Embryonic facial prominence (tissue), 1 donor: Measurements from ENCODE around the gene TRMT2B.
"Not testable (repeated sequence)": the region's sequence is repeated elsewhere in the genome, so short reads cannot be mapped to it uniquely, and the experiment has no call there.

Experiments used
- DNase-seq: peaks from one replicate; pipeline ENCODE4 v3.0.0-alpha.2; 2016; ENCODE audit errors: extremely low spot score

Gene TRMT2B

DNA sequence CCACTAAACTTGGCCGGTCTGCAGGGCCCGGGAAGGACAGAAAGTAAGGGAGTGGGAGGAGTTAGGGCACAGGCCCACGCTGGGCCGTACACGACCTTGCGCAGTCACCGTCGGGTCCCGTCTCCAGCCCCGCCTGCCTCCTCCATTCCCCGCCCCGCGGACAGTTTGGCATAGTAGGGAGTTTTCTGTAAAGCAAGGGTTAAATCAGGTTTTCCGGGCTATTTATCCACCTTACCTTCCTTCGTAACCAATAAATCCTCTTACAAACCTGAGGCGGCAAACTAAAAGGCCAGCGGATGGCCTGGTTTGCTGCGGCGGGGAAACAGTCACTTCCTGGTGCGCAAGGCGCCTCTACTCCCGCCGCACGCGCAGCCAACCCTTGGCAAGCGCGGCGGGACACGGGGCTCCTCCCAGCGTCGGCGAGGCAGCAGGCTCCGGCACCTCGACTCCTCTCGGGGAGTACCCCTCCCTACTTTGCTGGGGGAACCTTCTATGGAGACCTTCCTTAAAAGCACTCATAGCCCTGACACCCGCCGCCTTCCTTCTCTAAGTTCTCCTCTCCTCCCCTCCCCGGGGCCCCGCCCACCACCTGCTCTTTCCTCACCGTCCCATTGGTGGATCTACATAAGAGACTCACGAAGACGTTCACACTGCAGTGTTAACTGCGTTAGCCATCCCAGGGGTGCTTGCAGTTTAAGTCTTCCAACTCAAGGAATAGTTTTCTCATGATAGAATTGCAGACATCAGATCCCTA is at the start of gene TRMT2B:
TRMT2B (minus strand) TSS at position 563 of the 754 bp plus-strand sequence. CDS start 9,822 bp downstream, outside the sequence.
- DNase-seq: peak; percentile 7

DNA sequence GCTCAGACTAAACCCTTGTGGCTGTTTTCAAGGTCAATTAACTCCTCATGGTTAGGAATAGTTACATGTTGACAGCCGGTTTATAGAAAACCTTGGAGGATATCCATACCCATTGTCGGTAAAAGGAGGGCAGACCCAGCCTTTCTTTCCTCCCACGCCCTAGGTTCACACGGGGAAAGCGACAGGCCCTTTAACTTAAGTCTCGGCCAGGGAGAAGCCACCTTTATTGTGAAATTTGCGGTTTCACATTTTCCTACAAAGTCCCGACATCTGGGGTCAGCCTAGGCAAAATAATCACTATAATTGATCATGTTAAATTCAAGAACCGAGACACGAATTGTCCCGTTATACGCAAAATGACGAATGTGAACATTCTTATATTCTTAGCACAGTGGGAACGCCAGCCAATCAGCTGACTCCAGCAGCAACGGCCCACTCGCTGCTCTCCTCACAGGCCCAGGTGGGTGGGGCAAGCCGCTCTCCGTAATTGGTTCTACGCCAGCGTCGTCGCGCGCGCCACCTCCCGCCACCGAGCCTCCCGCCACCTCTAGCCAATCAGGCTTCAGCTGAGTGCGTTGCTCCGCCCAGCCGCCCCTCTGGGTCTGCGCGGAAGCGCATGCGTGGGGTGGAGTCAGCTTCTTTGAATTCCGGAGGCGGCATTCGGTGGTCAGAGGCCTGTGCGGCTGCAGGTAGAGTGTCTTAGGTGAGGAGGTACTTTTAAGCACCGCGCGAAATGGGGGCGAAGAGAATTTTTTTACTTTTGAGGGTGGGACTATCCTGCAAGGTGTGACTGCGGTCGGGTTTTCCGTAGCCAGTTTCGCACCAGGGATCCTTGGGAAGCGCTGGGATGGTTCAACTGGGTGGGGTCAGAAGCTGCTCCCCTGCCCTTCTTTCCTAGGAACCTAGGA is 45.9 kb upstream of the TRMT2B start, which contains the start of gene CENPI:
CENPI (plus strand) TSS at position 659 of the 908 bp plus-strand sequence. CDS start 2,867 bp downstream, outside the sequence.
- peak; percentile 80 for DNase-seq

GRCh38 chrX:101091817-101092216 is 39.9 kb upstream of the TRMT2B start:
- no peak for DNase-seq

GRCh38 chrX:101081231-101081630 is 29.3 kb upstream of the TRMT2B start:
- no peak for DNase-seq

- DNase-seq: no peak
These were observed 28.6 kb upstream of the TRMT2B start for GRCh38 chrX:101080326-101081124.

GRCh38 chrX:101079736-101080270 is 27.9 kb upstream of the TRMT2B start:
- no peak for DNase-seq

- DNase-seq: no peak
These were observed 27.0 kb upstream of the TRMT2B start, which contains the start of gene TMEM35A for GRCh38 chrX:101078716-101079598. Gene TMEM35A (plus strand): TSS chrX:101078879. CDS start chrX:101079003, 124 bp downstream.

DNA sequence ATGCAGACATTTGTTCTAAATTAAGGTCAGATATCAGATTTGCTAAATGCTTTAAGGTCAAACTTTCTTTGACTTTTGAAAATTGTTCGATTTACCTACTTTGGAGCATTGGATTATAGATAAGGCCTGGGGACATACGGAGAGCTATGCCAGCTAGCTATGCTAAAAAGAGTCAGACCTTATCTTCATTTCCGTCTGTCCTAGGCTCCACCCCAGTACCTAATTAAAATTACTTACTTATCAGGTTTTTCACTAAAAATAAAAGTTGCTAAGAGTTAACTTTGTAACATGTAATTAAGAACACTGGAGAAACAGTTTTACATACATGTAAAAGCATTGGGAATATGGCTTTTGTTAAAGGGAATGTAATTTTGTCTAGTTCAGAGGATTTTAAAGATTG is 19.7 kb upstream of the TRMT2B start:
- no peak for DNase-seq

GRCh38 chrX:101062176-101062575 is 10.3 kb upstream of the TRMT2B start:
- DNase-seq: no peak

DNA sequence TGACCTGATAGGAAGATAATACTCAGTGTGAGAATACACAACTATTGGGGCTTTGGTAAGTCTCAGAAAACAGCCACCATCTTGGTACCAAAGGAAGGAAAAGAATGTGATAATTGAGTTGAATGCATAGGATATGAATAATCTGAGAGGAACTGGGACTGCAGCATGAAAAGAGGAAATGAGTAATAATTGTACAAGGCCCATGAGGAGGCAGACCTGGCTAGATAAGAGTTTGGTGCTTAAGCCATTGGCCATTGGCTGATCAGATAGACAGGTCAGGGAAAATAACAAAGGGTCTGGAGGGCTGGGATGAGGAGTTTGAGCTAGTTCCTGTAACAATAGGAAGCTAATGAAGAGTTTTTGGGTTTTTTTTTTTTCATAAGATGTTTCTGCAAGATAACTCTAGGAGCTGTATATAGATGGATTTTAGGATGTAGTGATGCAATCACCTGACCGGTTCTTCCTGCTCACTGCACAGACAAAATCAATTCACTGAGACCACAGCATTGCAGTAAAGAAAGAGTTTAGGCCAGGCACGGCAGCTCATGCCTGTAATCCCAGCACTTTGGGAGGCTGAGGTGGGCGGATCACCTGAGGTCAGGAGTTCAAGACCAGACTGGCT is 5.3 kb upstream of the TRMT2B start:
- DNase-seq: no peak

DNA sequence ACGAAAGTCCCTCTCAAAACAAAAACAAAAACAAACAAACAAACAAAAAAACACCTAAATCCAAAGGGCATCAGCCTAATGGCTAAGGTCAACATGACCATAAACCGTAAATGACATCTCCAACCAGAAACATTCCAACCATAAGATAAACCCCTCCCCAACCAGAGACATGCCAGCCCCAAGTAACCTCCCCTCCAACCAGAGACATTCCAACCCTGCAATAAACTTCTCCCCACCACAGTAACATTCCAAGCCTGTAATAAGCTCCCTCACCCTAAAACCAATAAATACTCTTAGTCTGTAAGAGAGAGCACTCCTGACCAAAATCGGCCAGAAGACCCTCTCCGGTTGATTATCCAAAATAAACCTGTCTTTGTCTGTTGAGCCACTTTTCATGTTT is 4.6 kb upstream of the TRMT2B start:
- not testable (repeated sequence) for DNase-seq

- no peak for DNase-seq
These were observed 760 bp downstream of the TRMT2B start for GRCh38 chrX:101051153-101051548.

- DNase-seq: no peak
These were observed 11.7 kb downstream of the TRMT2B start for GRCh38 chrX:101040197-101040596.

DNA sequence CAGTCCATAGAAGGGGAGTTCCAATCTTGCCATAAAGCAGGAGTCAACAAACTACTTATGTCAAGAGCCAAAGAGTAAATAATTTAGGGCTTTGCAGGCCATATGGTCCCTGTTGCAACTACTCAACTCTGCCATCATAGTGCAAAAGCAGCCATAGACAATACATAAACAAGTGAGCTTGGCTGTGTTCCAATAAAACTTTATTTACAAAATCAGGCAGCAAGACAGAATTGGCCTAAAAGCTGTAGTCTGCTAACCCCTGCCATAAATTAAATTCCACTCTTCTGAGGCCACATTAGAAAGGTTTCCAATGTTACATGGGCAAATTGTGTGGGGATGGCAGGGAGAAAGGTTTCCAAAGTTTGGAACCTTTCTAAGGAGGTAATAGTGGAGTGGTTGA is 14.7 kb downstream of the TRMT2B start:
- no peak for DNase-seq

- no peak for DNase-seq
These were observed 22.2 kb downstream of the TRMT2B start for GRCh38 chrX:101029665-101030064.

- DNase-seq: no peak
These were observed 23.3 kb downstream of the TRMT2B start for GRCh38 chrX:101028562-101028961.

GRCh38 chrX:101025126-101025525 is 26.8 kb downstream of the TRMT2B start:
- DNase-seq: no peak

- DNase-seq: no peak
These were observed 29.9 kb downstream of the TRMT2B start for GRCh38 chrX:101022020-101022419.

DNA sequence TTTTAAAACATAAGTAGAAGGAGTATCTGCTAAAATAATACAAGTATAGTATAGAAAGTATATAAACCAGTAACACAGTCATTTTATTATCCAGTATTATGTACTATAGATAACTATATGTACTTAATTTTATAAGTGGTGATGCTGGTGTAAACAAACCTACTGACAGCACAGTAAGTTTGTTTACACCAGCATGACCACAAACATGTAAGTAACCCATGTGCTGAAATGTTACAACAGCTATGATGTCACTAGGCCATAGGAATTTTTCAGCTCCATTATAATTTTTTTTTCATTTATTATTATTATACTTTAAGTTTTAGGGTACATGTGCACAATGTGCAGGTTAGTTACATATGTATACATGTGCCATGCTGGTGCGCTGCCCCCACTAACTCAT is 39.9 kb downstream of the TRMT2B start:
- not testable (repeated sequence) for DNase-seq

GRCh38 chrX:101009090-101009489 is 42.8 kb downstream of the TRMT2B start:
- no peak for DNase-seq
